K562 (cell line): Measurements from ENCODE around the gene MCCC2. TPM values are rescaled to one million over a fixed set of nuclear protein-coding genes. Genes with fewer than 3 reads are reported as not detected.
A peak's percentile ranks its signal among the peaks of the same experiment; 100 is the strongest.

Source experiments
- TRIM28 ChIP-seq: fragments of 450-650 bp; IDR thresholded peaks from 2 replicates; pipeline ENCODE4 v1.6.1; 2017
- ZNF174 ChIP-seq: fragments of 250-450 bp; sonication (Bioruptor Pico); IDR thresholded peaks from 2 replicates; pipeline ENCODE4 v1.4.0; 2020; ENCODE audit warnings: mild to moderate bottlenecking
- polyA plus RNA-seq, 8 experiments: library from polyadenylated mRNA; depleted of rRNA in 4 of 8; stranded (reverse) in 5 of 8; unstranded in 3 of 8; fragments of >200 nt; fragmentation: Nextera tagmentation in 2 of 8; fragmentation: Illumina TruSeq in 1 of 8; extraction: Ambion mirVana in 2 of 8; extraction: Trizol in 1 of 8; gene quantifications; 2 replicates each; pipeline versions ENCODE4 v1.2.1 to v1.2.3, GENCODE V29; 2011 to 2014; ENCODE audit warnings: inconsistent platforms in 1 of 8, missing spikeins in 1 of 8
- total RNA-seq, 7 experiments: library from RNA; depleted of rRNA in 6 of 7; stranded (reverse); fragments of >200 nt in 6 of 7; fragmentation: Illumina TruSeq in 2 of 7; extraction: Trizol in 2 of 7; gene quantifications; 2 replicates each; pipeline versions ENCODE4 v1.2.1 to v1.2.3, GENCODE V29; 2011 to 2021; ENCODE audit warnings: low replicate concordance in 1 of 7
- TF ChIP-seq, protein P1 (sequence below): fragments of 450-650 bp; IDR thresholded peaks from 2 replicates; pipeline ENCODE4 v1.6.1; 2017; ENCODE audit warnings: antibody characterized with exemption, mild to moderate bottlenecking

MCCC2 gene
- total and polyA plus RNA-seq, 9 of the 15 experiments (the other 6 are each of a cell fraction or from before 2014, with no cell fraction given), result 17.1 to 77.9 (median 52.5) TPM

DNA sequence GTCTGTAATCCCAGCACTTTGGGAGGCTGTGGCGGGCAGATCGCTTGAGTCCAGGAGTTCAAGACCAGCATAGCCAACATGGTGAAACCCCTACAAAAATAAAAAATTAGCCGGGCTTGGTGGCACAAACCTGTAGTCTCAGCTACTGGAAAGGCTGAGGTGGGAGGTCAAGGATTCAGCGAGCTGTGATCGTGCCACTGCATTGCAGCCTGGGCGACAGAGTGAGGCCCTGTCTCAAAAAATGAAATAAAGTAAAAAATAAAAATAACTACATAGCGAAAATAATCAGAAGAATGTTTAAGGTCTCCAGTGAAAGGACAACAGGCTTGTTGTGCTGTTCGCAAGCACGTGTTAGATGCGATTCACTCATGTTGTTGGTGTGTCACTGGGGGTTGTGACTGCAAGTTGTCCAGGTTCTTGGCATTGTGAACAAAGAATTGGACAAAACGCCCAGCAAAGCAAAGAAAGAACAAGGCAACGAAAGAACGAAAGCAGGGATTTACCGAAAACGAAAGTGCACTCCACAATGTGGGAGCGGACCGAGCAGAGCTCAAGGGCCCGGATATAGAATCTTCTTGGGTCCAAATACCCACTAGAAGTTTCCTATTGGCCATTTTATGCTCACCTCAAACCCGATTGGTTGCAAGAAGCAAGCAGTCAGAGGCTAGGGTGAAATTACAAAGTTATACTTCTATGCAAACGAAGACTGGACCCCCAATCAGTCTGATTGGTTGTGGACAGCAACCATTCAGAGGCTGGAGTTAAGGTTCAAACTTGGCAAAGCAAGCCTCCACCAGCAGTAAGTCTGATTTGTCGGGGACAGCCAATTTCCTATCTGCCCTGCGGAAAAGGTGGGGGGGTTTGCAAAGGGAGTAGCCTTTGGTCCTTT lies 844 bp upstream of the MCCC2 start (continued):
- TF ChIP-seq, protein P1, sequence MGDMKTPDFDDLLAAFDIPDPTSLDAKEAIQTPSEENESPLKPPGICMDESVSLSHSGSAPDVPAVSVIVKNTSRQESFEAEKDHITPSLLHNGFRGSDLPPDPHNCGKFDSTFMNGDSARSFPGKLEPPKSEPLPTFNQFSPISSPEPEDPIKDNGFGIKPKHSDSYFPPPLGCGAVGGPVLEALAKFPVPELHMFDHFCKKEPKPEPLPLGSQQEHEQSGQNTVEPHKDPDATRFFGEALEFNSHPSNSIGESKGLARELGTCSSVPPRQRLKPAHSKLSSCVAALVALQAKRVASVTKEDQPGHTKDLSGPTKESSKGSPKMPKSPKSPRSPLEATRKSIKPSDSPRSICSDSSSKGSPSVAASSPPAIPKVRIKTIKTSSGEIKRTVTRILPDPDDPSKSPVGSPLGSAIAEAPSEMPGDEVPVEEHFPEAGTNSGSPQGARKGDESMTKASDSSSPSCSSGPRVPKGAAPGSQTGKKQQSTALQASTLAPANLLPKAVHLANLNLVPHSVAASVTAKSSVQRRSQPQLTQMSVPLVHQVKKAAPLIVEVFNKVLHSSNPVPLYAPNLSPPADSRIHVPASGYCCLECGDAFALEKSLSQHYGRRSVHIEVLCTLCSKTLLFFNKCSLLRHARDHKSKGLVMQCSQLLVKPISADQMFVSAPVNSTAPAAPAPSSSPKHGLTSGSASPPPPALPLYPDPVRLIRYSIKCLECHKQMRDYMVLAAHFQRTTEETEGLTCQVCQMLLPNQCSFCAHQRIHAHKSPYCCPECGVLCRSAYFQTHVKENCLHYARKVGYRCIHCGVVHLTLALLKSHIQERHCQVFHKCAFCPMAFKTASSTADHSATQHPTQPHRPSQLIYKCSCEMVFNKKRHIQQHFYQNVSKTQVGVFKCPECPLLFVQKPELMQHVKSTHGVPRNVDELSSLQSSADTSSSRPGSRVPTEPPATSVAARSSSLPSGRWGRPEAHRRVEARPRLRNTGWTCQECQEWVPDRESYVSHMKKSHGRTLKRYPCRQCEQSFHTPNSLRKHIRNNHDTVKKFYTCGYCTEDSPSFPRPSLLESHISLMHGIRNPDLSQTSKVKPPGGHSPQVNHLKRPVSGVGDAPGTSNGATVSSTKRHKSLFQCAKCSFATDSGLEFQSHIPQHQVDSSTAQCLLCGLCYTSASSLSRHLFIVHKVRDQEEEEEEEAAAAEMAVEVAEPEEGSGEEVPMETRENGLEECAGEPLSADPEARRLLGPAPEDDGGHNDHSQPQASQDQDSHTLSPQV, result peak; percentile 86
- TF ChIP-seq ZNF174 (no peak), TRIM28 (0 out of 2 replicates have a peak, but pooled peaks have one; percentile 9)
